Chondrocyte (in vitro differentiated cells): ENCODE measurements around the gene RNF25. TPM values are rescaled to one million over a fixed set of nuclear protein-coding genes. Genes with fewer than 3 reads are reported as not detected.

Source experiments
- DNase-seq: peaks from one replicate; pipeline ENCODE4 v3.0.0; 2021; ENCODE audit warnings: mixed read lengths, low spot score
- H3K27ac Mint-ChIP-seq: one replicate; pipeline ENCODE4 v1.8.0; 2021; ENCODE audit warnings: mild to moderate bottlenecking, moderate library complexity, mixed read lengths; ENCODE audit not compliant: unreplicated experiment
- H3K27me3 Mint-ChIP-seq: 2 replicates; pipeline ENCODE4 v1.8.0; 2021; ENCODE audit warnings: low read depth, mixed read lengths
- H3K36me3 Mint-ChIP-seq: 2 replicates; pipeline ENCODE4 v1.8.0; 2021; ENCODE audit warnings: low read depth, mixed read lengths
- H3K4me1 Mint-ChIP-seq: 2 replicates; pipeline ENCODE4 v1.8.0; 2021; ENCODE audit warnings: low read depth, mild to moderate bottlenecking, mixed read lengths
- H3K4me3 Mint-ChIP-seq: one replicate; pipeline ENCODE4 v1.8.0; 2021; ENCODE audit warnings: mild to moderate bottlenecking, moderate library complexity, mixed read lengths; ENCODE audit not compliant: unreplicated experiment
- H3K9me3 Mint-ChIP-seq: 2 replicates; pipeline ENCODE4 v1.8.0; 2021; ENCODE audit warnings: low read depth, mixed read lengths
- long read RNA-seq: library from polyadenylated mRNA; stranded (forward); transcript quantifications from one replicate; pipeline ENCODE4 v2.0.0, GENCODE V29; 2021
- total RNA-seq: library from RNA; stranded (reverse); gene quantifications from 3 replicates; pipeline ENCODE4 v1.2.1, GENCODE V29; 2021
- TF ChIP-seq, protein P1 (sequence below): fragments of 200-600 bp; sonication (generic); IDR thresholded peaks from 2 replicates; pipeline ENCODE4 v1.5.0; 2021; ENCODE audit warnings: antibody characterized with exemption, mild to moderate bottlenecking, moderate library complexity

The RNF25 gene
- total RNA-seq = 30.4 to 35.4 TPM (median 33.4 TPM) in 3 replicates
- long read RNA-seq, transcript RNF25-201 (10 exons, 1,914 nt) = major isoform, 11 of 20 reads
- long read RNA-seq, partial matches to known transcripts = 0 of 20 reads
- long read RNA-seq, other reads (novel, unspliced or antisense) = 8 of 20 reads

- Mint-ChIP-seq H3K4me3 (peak within 1 kb of the TSS; percentile 97), H3K27ac (peak within 1 kb of the TSS; percentile 97), H3K9me3 (no peaks in the 10 kb centered on the region), H3K36me3 (peaks cover 10% of the 10 kb centered on the region), H3K27me3 (no peaks in the 10 kb centered on the region), H3K4me1 (peaks cover 21% of the 10 kb centered on the region)
- TF ChIP-seq, protein P1, sequence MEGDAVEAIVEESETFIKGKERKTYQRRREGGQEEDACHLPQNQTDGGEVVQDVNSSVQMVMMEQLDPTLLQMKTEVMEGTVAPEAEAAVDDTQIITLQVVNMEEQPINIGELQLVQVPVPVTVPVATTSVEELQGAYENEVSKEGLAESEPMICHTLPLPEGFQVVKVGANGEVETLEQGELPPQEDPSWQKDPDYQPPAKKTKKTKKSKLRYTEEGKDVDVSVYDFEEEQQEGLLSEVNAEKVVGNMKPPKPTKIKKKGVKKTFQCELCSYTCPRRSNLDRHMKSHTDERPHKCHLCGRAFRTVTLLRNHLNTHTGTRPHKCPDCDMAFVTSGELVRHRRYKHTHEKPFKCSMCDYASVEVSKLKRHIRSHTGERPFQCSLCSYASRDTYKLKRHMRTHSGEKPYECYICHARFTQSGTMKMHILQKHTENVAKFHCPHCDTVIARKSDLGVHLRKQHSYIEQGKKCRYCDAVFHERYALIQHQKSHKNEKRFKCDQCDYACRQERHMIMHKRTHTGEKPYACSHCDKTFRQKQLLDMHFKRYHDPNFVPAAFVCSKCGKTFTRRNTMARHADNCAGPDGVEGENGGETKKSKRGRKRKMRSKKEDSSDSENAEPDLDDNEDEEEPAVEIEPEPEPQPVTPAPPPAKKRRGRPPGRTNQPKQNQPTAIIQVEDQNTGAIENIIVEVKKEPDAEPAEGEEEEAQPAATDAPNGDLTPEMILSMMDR = no peak
- DNase-seq = no peak
Observed at GRCh38 chr2:218671654-218672566, at the start of gene RNF25, which contains the start of gene STK36. RNF25 (minus strand) TSS chr2:218672002; CDS start chr2:218671970, 32 bp downstream. STK36 (plus strand) TSS chr2:218672086; CDS start chr2:218672830, 744 bp downstream.

DNA sequence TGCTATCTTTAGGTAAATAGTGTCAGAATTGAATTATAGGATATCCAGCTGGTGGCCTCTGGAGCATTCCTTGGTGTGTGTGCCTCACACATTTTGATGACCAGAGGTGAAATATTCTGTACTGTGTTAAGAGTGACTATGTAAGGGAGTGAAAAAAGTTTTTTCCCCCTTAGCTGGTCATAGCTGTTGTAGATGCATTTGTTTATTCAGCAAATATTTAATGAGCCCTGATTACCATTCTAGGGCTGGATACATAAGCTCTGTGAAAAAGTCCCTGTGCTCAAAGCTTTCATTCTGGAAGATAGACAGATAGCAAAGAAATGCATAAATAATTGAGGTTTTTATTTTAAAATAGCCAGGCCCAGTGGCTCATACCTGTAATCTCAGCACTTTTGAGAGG, 49.7 kb upstream of the RNF25 start:
- no peaks in the 10 kb centered on the region for H3K4me1 Mint-ChIP-seq
- no peak for DNase-seq
- TF ChIP-seq, protein P1 = no peak

GRCh38 chr2:218720048-218721041, 48.5 kb upstream of the RNF25 start:
- Mint-ChIP-seq H3K9me3 (no peaks in the 10 kb centered on the region), H3K4me3 (no peak overlapping the region), H3K36me3 (peaks cover 7% of the 10 kb centered on the region), H3K27ac (no peak overlapping the region), H3K4me1 (no peaks in the 10 kb centered on the region), H3K27me3 (no peaks in the 10 kb centered on the region)
- DNase-seq = no peak
- TF ChIP-seq, protein P1 = no peak

More for the DNA sequence above, 49.7 kb upstream of the RNF25 start:
- Mint-ChIP-seq H3K27me3 (no peaks in the 10 kb centered on the region), H3K4me3 (no peak overlapping the region), H3K36me3 (peaks cover 11% of the 10 kb centered on the region), H3K27ac (no peak overlapping the region), H3K9me3 (peaks cover 6% of the 10 kb centered on the region)

DNA sequence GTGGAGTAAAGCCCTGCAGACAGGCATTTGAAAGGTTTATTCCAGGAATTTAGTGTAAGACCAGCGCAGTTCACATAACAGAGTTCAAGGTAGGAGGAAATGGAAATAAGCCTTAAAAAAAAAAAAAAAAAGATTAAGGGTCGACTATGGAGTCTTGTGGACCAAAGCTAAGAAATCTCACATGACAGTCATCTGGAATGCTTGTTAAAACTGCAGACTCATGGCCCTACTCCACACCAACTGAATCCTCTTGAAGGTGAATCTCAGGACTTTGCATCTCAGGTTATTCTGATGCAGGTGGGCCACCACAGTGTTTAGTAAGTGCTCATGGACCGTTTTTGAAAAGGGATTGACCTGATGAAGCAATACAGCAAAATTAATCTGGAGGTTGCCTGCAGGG, 47.7 kb upstream of the RNF25 start:
- no peak overlapping the region for H3K4me3 Mint-ChIP-seq
- DNase-seq = no peak
- no peak overlapping the region for H3K27ac Mint-ChIP-seq
- no peaks in the 10 kb centered on the region for H3K4me1 Mint-ChIP-seq
- no peaks in the 10 kb centered on the region for H3K9me3 Mint-ChIP-seq
- TF ChIP-seq, protein P1 = no peak
- H3K36me3 Mint-ChIP-seq = peaks cover 7% of the 10 kb centered on the region
- no peaks in the 10 kb centered on the region for H3K27me3 Mint-ChIP-seq
